Measurements from ENCODE around the gene CELF4.

DNA sequence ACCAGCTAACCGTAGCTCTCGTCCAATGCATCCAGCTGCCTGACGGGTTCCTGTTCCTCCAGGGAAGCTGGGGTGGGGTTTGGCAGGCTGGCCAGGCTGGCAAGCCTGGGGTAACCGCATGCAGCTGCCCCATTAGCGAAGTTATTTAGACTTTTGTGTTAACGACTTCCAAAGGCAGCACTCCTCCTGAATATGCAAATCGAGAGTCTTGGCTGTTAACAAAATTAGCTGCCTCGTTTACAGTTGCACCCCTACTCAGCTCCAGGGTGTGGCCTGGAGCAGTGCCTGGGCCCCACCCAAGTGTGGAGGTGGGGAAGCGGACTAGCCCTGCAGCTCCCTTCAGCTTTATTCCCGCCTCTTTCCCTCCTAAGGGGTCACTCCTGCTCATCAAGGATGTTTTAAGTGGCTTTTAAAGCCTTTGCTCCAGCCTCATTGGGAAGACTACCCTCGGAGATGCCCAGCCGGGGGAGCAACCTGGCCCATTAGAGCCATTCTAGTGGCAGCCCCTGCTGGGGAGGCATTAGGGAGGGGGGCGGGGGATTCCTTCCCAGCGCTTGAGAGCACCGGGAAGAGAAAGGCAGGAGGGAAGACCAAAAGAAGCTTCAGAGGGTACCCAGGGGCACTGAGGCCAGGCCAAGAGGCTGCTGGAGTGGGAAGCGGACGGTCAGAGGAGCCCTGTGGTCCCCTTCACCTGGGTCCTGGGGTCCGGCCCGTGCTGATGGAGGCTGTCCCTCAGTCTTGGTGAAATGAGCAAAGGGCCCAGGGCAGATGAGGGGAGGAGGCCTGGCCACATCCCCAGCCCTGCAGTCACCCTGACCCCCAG, 204.1 kb downstream of the CELF4 start:
- no peak for TF ChIP-seq POLR2A (IDR thresholded peaks at IDR 0.05; ENCODE audit: low read depth, low read length)
- no peak for TF ChIP-seq TAF1 (IDR thresholded peaks at IDR 0.05; ENCODE audit: borderline replicate concordance, low read depth, low read length)
- TF ChIP-seq POLR2AphosphoS5 (IDR thresholded peaks at IDR 0.05; ENCODE audit: low read depth, low read length): no peak

All from GM12892 (cell line).